ENCODE results near the gene DLGAP1. TPM values are rescaled to one million over a fixed set of nuclear protein-coding genes. Genes with fewer than 3 reads are reported as not detected.

The DLGAP1 gene
- total RNA-seq, 1 experiment from 2014 or later, result 23.0 TPM

GRCh38 chr18:3480827-3481573 lies 974.1 kb downstream of the DLGAP1 start:
- H3K9me3 Mint-ChIP-seq, result peaks cover 4% of the 10 kb centered on the region
- TF ChIP-seq, protein P1, sequence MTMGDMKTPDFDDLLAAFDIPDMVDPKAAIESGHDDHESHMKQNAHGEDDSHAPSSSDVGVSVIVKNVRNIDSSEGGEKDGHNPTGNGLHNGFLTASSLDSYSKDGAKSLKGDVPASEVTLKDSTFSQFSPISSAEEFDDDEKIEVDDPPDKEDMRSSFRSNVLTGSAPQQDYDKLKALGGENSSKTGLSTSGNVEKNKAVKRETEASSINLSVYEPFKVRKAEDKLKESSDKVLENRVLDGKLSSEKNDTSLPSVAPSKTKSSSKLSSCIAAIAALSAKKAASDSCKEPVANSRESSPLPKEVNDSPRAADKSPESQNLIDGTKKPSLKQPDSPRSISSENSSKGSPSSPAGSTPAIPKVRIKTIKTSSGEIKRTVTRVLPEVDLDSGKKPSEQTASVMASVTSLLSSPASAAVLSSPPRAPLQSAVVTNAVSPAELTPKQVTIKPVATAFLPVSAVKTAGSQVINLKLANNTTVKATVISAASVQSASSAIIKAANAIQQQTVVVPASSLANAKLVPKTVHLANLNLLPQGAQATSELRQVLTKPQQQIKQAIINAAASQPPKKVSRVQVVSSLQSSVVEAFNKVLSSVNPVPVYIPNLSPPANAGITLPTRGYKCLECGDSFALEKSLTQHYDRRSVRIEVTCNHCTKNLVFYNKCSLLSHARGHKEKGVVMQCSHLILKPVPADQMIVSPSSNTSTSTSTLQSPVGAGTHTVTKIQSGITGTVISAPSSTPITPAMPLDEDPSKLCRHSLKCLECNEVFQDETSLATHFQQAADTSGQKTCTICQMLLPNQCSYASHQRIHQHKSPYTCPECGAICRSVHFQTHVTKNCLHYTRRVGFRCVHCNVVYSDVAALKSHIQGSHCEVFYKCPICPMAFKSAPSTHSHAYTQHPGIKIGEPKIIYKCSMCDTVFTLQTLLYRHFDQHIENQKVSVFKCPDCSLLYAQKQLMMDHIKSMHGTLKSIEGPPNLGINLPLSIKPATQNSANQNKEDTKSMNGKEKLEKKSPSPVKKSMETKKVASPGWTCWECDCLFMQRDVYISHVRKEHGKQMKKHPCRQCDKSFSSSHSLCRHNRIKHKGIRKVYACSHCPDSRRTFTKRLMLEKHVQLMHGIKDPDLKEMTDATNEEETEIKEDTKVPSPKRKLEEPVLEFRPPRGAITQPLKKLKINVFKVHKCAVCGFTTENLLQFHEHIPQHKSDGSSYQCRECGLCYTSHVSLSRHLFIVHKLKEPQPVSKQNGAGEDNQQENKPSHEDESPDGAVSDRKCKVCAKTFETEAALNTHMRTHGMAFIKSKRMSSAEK (CRISPR knock-in tag; IDR thresholded peaks at IDR 0.05; ENCODE audit: borderline replicate concordance), result no peak
- no peak overlapping the region for H3K27ac Mint-ChIP-seq
- no peaks in the 10 kb centered on the region for H3K27me3 Mint-ChIP-seq (ENCODE audit: low read depth)
- ChIA-PET CTCF (interaction anchor here (0.6 to 4.0 kb wide), 21 partner anchors 10 to 186 kb away, joined by 3 to 39 read pairs (median 6); no protein-coding TSS in a partner anchor), POLR2A (no interaction called here)
- DNase-seq (ENCODE audit: low spot score), result no peak
- peak; percentile 24 for ATAC-seq
- peaks cover 25% of the 10 kb centered on the region for H3K4me1 Mint-ChIP-seq
- H3K4me3 Mint-ChIP-seq, result no peak overlapping the region
- no peaks in the 10 kb centered on the region for H3K36me3 Mint-ChIP-seq

GRCh38 chr18:3479978-3480509 lies 975.1 kb downstream of the DLGAP1 start:
- TF ChIP-seq USF2 (CRISPR knock-in tag; IDR thresholded peaks at IDR 0.05), result no peak
- no peak for TF ChIP-seq FOXJ3 (CRISPR knock-in tag; IDR thresholded peaks at IDR 0.05; ENCODE audit: borderline replicate concordance)
- TF ChIP-seq CREB1 (CRISPR knock-in tag; IDR thresholded peaks at IDR 0.05), result no peak
- no peak for TF ChIP-seq HMGA2 (CRISPR knock-in tag; IDR thresholded peaks at IDR 0.05)
- H3K27me3 Mint-ChIP-seq (ENCODE audit: low read depth), result no peaks in the 10 kb centered on the region
- no peak overlapping the region for H3K27ac Mint-ChIP-seq
- H3K4me1 Mint-ChIP-seq, result peaks cover 25% of the 10 kb centered on the region
- POLR2A ChIA-PET, result no interaction called here
- peaks cover 2% of the 10 kb centered on the region for H3K36me3 Mint-ChIP-seq
- CTCF ChIA-PET, result no interaction called here
- no peak for ATAC-seq
- no peak overlapping the region for H3K4me3 Mint-ChIP-seq
- H3K9me3 Mint-ChIP-seq, result peaks cover 6% of the 10 kb centered on the region
- no peak for DNase-seq (ENCODE audit: low spot score)

DNA sequence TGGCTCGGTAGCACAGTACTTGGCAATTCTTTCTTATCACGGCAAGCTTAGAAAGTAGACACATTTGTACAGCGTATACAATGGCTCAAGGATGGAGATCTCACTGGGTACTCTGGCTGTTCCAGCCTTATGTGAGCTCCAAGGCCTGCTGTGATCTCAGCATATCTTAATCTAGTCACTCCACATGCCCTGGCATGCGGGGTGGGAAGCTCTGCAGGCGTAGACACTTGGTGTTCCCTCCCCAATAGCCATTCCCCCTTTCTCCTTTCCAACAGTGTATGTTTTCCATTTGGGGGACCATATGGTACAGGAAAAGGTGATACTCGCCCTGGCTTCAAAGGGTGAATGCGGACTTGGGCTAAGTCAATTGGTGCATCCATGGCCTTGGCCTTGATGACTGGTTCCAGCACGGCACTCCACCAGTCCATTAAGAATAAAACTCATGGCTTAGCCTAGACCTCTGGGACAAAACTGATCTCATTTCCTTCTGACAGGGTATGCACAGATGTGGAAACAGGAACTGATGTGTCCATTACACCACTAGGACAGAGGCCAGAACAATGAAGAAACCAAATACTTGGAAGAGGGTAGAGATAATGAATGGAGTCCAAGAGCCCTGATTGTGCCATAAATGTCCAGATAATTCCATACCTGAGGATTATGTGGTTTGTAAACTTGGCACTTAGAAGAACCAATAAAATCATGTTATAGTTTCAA lies 976.7 kb downstream of the DLGAP1 start:
- Mint-ChIP-seq H3K4me1 (peaks cover 25% of the 10 kb centered on the region), H3K4me3 (no peak overlapping the region), H3K27ac (no peak overlapping the region), H3K36me3 (peaks cover 17% of the 10 kb centered on the region), H3K9me3 (peaks cover 15% of the 10 kb centered on the region), H3K27me3 (ENCODE audit: low read depth) (no peaks in the 10 kb centered on the region)
- ChIA-PET CTCF (interaction anchor here (1.2 to 1.6 kb wide), 4 partner anchors 20 to 116 kb away, joined by 3 to 7 read pairs (median 6); no protein-coding TSS in a partner anchor), POLR2A (no interaction called here)
- DNase-seq (ENCODE audit: low spot score) (no peak), ATAC-seq (no peak)
- TF ChIP-seq ELF4 (CRISPR knock-in tag; IDR thresholded peaks at IDR 0.05; ENCODE audit: low read depth) (no peak), GTF2I (CRISPR knock-in tag; conservative IDR thresholded peaks at IDR 0.05) (no peak), ATF3 (CRISPR knock-in tag; conservative IDR thresholded peaks at IDR 0.05) (no peak), E2F5 (CRISPR knock-in tag; IDR thresholded peaks at IDR 0.05) (no peak), CREM (CRISPR knock-in tag; IDR thresholded peaks at IDR 0.05) (no peak), ATF1 (CRISPR knock-in tag; IDR thresholded peaks at IDR 0.05) (no peak), SP1 (CRISPR knock-in tag; conservative IDR thresholded peaks at IDR 0.05) (no peak), SOX15 (CRISPR knock-in tag; IDR thresholded peaks at IDR 0.05) (no peak)
- TF ChIP-seq, protein P2, sequence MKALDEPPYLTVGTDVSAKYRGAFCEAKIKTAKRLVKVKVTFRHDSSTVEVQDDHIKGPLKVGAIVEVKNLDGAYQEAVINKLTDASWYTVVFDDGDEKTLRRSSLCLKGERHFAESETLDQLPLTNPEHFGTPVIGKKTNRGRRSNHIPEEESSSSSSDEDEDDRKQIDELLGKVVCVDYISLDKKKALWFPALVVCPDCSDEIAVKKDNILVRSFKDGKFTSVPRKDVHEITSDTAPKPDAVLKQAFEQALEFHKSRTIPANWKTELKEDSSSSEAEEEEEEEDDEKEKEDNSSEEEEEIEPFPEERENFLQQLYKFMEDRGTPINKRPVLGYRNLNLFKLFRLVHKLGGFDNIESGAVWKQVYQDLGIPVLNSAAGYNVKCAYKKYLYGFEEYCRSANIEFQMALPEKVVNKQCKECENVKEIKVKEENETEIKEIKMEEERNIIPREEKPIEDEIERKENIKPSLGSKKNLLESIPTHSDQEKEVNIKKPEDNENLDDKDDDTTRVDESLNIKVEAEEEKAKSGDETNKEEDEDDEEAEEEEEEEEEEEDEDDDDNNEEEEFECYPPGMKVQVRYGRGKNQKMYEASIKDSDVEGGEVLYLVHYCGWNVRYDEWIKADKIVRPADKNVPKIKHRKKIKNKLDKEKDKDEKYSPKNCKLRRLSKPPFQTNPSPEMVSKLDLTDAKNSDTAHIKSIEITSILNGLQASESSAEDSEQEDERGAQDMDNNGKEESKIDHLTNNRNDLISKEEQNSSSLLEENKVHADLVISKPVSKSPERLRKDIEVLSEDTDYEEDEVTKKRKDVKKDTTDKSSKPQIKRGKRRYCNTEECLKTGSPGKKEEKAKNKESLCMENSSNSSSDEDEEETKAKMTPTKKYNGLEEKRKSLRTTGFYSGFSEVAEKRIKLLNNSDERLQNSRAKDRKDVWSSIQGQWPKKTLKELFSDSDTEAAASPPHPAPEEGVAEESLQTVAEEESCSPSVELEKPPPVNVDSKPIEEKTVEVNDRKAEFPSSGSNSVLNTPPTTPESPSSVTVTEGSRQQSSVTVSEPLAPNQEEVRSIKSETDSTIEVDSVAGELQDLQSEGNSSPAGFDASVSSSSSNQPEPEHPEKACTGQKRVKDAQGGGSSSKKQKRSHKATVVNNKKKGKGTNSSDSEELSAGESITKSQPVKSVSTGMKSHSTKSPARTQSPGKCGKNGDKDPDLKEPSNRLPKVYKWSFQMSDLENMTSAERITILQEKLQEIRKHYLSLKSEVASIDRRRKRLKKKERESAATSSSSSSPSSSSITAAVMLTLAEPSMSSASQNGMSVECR (CRISPR knock-in tag; IDR thresholded peaks at IDR 0.05; ENCODE audit: borderline replicate concordance), result no peak
- TF ChIP-seq, protein P3, sequence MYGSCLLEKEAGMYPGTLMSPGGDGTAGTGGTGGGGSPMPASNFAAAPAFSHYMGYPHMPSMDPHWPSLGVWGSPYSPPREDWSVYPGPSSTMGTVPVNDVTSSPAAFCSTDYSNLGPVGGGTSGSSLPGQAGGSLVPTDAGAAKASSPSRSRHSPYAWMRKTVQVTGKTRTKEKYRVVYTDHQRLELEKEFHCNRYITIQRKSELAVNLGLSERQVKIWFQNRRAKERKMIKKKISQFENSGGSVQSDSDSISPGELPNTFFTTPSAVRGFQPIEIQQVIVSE (CRISPR knock-in tag; IDR thresholded peaks at IDR 0.05; ENCODE audit: borderline replicate concordance), result no peak

All from WTC11 (cell line).